ENCODE data around the gene GBX2. TPM values are rescaled to one million over a fixed set of nuclear protein-coding genes. Genes with fewer than 3 reads are reported as not detected.

GBX2 gene
- total and polyA plus RNA-seq, 10 of the 15 experiments (the other 5 are each of a cell fraction or from before 2014, with no cell fraction given), result not detected

GRCh38 chr2:236123716-236124115 lies 44.5 kb downstream of the GBX2 start:
- Histone ChIP-seq H3K9me3 (replicated peaks; ENCODE audit: control insufficient read depth, insufficient read depth, low read length) (no peaks in the 10 kb centered on the region), H3K27me3 (replicated peaks in 1 of 2; ENCODE audit: control insufficient read depth in 2 of 2, insufficient read depth in 2 of 2, low read length in 1 of 2) (no peaks in the 10 kb centered on the region; a peak in 2 of 4 replicates), H3K36me3 (ENCODE audit: control insufficient read depth in 2 of 2, insufficient read depth in 2 of 2, low read length in 1 of 2) (no peaks in the 10 kb centered on the region), H2AFZ (ENCODE audit: control insufficient read depth, low read depth, low read length) (no peak overlapping the region), H3K79me2 (ENCODE audit: control insufficient read depth, insufficient read depth, low read length) (no peaks in the 10 kb centered on the region), H3K27ac (ENCODE audit: control insufficient read depth, insufficient read depth) (no peak overlapping the region), H3K4me1 (ENCODE audit: control insufficient read depth, insufficient read depth, low read length) (no peaks in the 10 kb centered on the region), H3K9ac (ENCODE audit: control insufficient read depth, insufficient read depth, low read length) (no peak overlapping the region), H4K20me1 (ENCODE audit: control insufficient read depth, insufficient read depth) (no peaks in the 10 kb centered on the region), H3K4me2 (ENCODE audit: control insufficient read depth, insufficient read depth) (no peak overlapping the region), H3K4me3 (no peak overlapping the region)
- ATAC-seq, result no peak
- ChIA-PET SMC1A (ENCODE audit: uncharacterized antibody, unreplicated experiment) (no interaction called here), RAD21 (ENCODE audit: unreplicated experiment) (no interaction called here), POLR2A (no interaction called here), CTCF (no interaction called here)
- intact Hi-C loops (cut with micrococcal nuclease; ENCODE audit: unreplicated experiment) (no loop called here), in situ Hi-C loops (cut with MboI) (no loop called here)
- no peak for DNase-seq (ENCODE audit: low read depth, low spot score)
- no peak for FAIRE-seq
- 44% methylated on average over 19 of the region's 19 CpGs for WGBS (ENCODE audit: insufficient coverage, insufficient replicate concordance, low lambda C conversion rate, missing lambda C conversion rate)
- BruUV-seq (replicated peaks), result no TSS peak
- TF ChIP-seq HCFC1 (IDR thresholded peaks at IDR 0.05; ENCODE audit: low read length) (no peak), SIX5 (IDR thresholded peaks at IDR 0.05; ENCODE audit: low read depth, low read length, severe bottlenecking) (no peak), MYB (IDR thresholded peaks at IDR 0.05; ENCODE audit: borderline replicate concordance, low read depth, low read length) (no peak), EGR1 (IDR thresholded peaks at IDR 0.05; ENCODE audit: borderline replicate concordance in 1 of 2, low read depth in 2 of 2, low read length in 2 of 2) (no peak), ZBTB11 (CRISPR knock-in tag; IDR thresholded peaks at IDR 0.05) (no peak), ATF2 (IDR thresholded peaks at IDR 0.05; ENCODE audit: low read length) (no peak), CHD1 (IDR thresholded peaks at IDR 0.05; ENCODE audit: low read depth, low read length) (no peak), WRNIP1 (IDR thresholded peaks at IDR 0.05; ENCODE audit: borderline replicate concordance, low read depth, low read length) (no peak), FOS (IDR thresholded peaks at IDR 0.05; ENCODE audit: borderline replicate concordance, extremely low read depth, insufficient read length) (no peak), MEF2A (IDR thresholded peaks at IDR 0.05; ENCODE audit: insufficient read depth, low read depth, low read length) (no peak), ZBTB40 (IDR thresholded peaks at IDR 0.05; ENCODE audit: borderline replicate concordance) (no peak), TCF3 (IDR thresholded peaks at IDR 0.05; ENCODE audit: borderline replicate concordance, insufficient read depth, low read depth, low read length) (no peak), PBX3 (IDR thresholded peaks at IDR 0.05; ENCODE audit: insufficient replicate concordance, low read depth, low read length) (no peak), ZBED1 (IDR thresholded peaks at IDR 0.05; ENCODE audit: borderline replicate concordance) (no peak), IRF4 (IDR thresholded peaks at IDR 0.05; ENCODE audit: low read depth, low read length) (no peak)

All from GM12878 (cell line).